ENCODE measurements around the gene TANC1.

The TANC1 gene

GRCh38 chr2:158953454-158953853 lies 15.0 kb upstream of the TANC1 start:
- H4K8ac ChIP-seq (ENCODE audit: low read depth, low read length), result no peak overlapping the region
- H2AFZ ChIP-seq (ENCODE audit: low read length), result no peak overlapping the region
- peaks cover 2 to 4% of the 10 kb centered on the region in 2 donors for H3K9me3 ChIP-seq (replicated peaks in 1 of 2; ENCODE audit: control insufficient read depth in 2 of 2, insufficient read depth in 1 of 2, low read depth in 1 of 2, low read length in 2 of 2)
- no peak overlapping the region for H3K27ac ChIP-seq (replicated peaks; ENCODE audit: low read length)
- no peak overlapping the region for H3K9ac ChIP-seq (ENCODE audit: low read depth, low read length, poor library complexity)
- no peak overlapping the region for H2BK15ac ChIP-seq (ENCODE audit: low read length)
- H3K4me2 ChIP-seq (ENCODE audit: insufficient read depth, low read length, poor library complexity, severe bottlenecking), result no peak overlapping the region
- no peak overlapping the region for H4K91ac ChIP-seq (ENCODE audit: low read depth, low read length, poor library complexity)
- H2AK5ac ChIP-seq (ENCODE audit: low read depth, low read length), result no peak overlapping the region
- H2BK5ac ChIP-seq (ENCODE audit: low read length), result no peak overlapping the region
- H3K27me3 ChIP-seq (ENCODE audit: control insufficient read depth in 3 of 3, insufficient read depth in 3 of 3, low read depth in 1 of 3, low read length in 3 of 3), result no peaks in the 10 kb centered on the region
- H2BK12ac ChIP-seq (ENCODE audit: low read length), result no peak overlapping the region
- no peak overlapping the region for H3K4me3 ChIP-seq (ENCODE audit: low read length in 2 of 2)
- no peaks in the 10 kb centered on the region for H3K79me1 ChIP-seq (ENCODE audit: low read depth, low read length)
- no peak overlapping the region for H3K23ac ChIP-seq (ENCODE audit: low read depth, low read length, poor library complexity)
- H3K4me1 ChIP-seq (ENCODE audit: control insufficient read depth in 2 of 2, insufficient read depth in 1 of 2, low read depth in 1 of 2, low read length in 2 of 2), result no peaks in the 10 kb centered on the region
- no peaks in the 10 kb centered on the region for H3K36me3 ChIP-seq (replicated peaks in 1 of 2; ENCODE audit: control insufficient read depth in 2 of 2, insufficient read depth in 2 of 2, low read length in 2 of 2)
- no peak overlapping the region for H3K18ac ChIP-seq (ENCODE audit: low read length)
- DNase-seq (ENCODE audit: low spot score), result no peak
- WGBS, 2 donors (ENCODE audit: extremely low coverage in 2 of 2, insufficient read length in 2 of 2, insufficient replicate concordance in 1 of 2), result no CpG with 5 or more reads among the region's 4 CpGs
- H3K4ac ChIP-seq (ENCODE audit: low read length), result no peak overlapping the region
- no peak overlapping the region for H2BK120ac ChIP-seq (ENCODE audit: low read depth, low read length)
- no peak overlapping the region for H3K14ac ChIP-seq (ENCODE audit: low read length)

GRCh38 chr2:158953926-158954763 lies 14.3 kb upstream of the TANC1 start:
- Histone ChIP-seq H3K4me3 (ENCODE audit: low read length in 2 of 2) (no peak overlapping the region), H3K36me3 (replicated peaks in 1 of 2; ENCODE audit: control insufficient read depth in 2 of 2, insufficient read depth in 2 of 2, low read length in 2 of 2) (no peaks in the 10 kb centered on the region), H3K9ac (ENCODE audit: low read depth, low read length, poor library complexity) (no peak overlapping the region), H4K8ac (ENCODE audit: low read depth, low read length) (no peak overlapping the region), H2BK5ac (ENCODE audit: low read length) (no peak overlapping the region), H3K14ac (ENCODE audit: low read length) (no peak overlapping the region), H3K4ac (ENCODE audit: low read length) (no peak overlapping the region), H3K18ac (ENCODE audit: low read length) (no peak overlapping the region), H2BK12ac (ENCODE audit: low read length) (no peak overlapping the region), H3K27ac (replicated peaks; ENCODE audit: low read length) (no peak overlapping the region), H2BK120ac (ENCODE audit: low read depth, low read length) (no peak overlapping the region), H3K4me1 (ENCODE audit: control insufficient read depth in 2 of 2, insufficient read depth in 1 of 2, low read depth in 1 of 2, low read length in 2 of 2) (no peaks in the 10 kb centered on the region), H3K9me3 (replicated peaks in 1 of 2; ENCODE audit: control insufficient read depth in 2 of 2, insufficient read depth in 1 of 2, low read depth in 1 of 2, low read length in 2 of 2) (peaks cover 2 to 4% of the 10 kb centered on the region in 2 donors), H4K91ac (ENCODE audit: low read depth, low read length, poor library complexity) (no peak overlapping the region), H3K4me2 (ENCODE audit: insufficient read depth, low read length, poor library complexity, severe bottlenecking) (no peak overlapping the region), H3K79me1 (ENCODE audit: low read depth, low read length) (no peaks in the 10 kb centered on the region), H3K23ac (ENCODE audit: low read depth, low read length, poor library complexity) (no peak overlapping the region), H2AFZ (ENCODE audit: low read length) (no peak overlapping the region), H2AK5ac (ENCODE audit: low read depth, low read length) (no peak overlapping the region), H2BK15ac (ENCODE audit: low read length) (no peak overlapping the region), H3K27me3 (ENCODE audit: control insufficient read depth in 3 of 3, insufficient read depth in 3 of 3, low read depth in 1 of 3, low read length in 3 of 3) (no peaks in the 10 kb centered on the region)
- WGBS, 2 donors (ENCODE audit: extremely low coverage in 2 of 2, insufficient read length in 2 of 2, insufficient replicate concordance in 1 of 2), result no CpG with 5 or more reads among the region's 5 CpGs
- no peak for DNase-seq (ENCODE audit: low spot score)

- H2BK12ac ChIP-seq (ENCODE audit: low read length), result no peak overlapping the region
- no peak overlapping the region for H3K4ac ChIP-seq (ENCODE audit: low read length)
- no peak overlapping the region for H4K8ac ChIP-seq (ENCODE audit: low read depth, low read length)
- DNase-seq (ENCODE audit: low spot score), result no peak
- H2BK120ac ChIP-seq (ENCODE audit: low read depth, low read length), result no peak overlapping the region
- no peak overlapping the region for H3K27ac ChIP-seq (replicated peaks; ENCODE audit: low read length)
- H2BK15ac ChIP-seq (ENCODE audit: low read length), result no peak overlapping the region
- no peak overlapping the region for H3K4me2 ChIP-seq (ENCODE audit: insufficient read depth, low read length, poor library complexity, severe bottlenecking)
- H3K4me3 ChIP-seq (ENCODE audit: low read length in 2 of 2), result no peak overlapping the region
- H3K9me3 ChIP-seq (replicated peaks in 1 of 2; ENCODE audit: control insufficient read depth in 2 of 2, insufficient read depth in 1 of 2, low read depth in 1 of 2, low read length in 2 of 2), result peaks cover 2 to 4% of the 10 kb centered on the region in 2 donors
- no peaks in the 10 kb centered on the region for H3K27me3 ChIP-seq (ENCODE audit: control insufficient read depth in 3 of 3, insufficient read depth in 3 of 3, low read depth in 1 of 3, low read length in 3 of 3)
- no peaks in the 10 kb centered on the region for H3K4me1 ChIP-seq (ENCODE audit: control insufficient read depth in 2 of 2, insufficient read depth in 1 of 2, low read depth in 1 of 2, low read length in 2 of 2)
- no peaks in the 10 kb centered on the region for H3K36me3 ChIP-seq (replicated peaks in 1 of 2; ENCODE audit: control insufficient read depth in 2 of 2, insufficient read depth in 2 of 2, low read length in 2 of 2)
- no peak overlapping the region for H3K9ac ChIP-seq (ENCODE audit: low read depth, low read length, poor library complexity)
- H3K14ac ChIP-seq (ENCODE audit: low read length), result no peak overlapping the region
- no peak overlapping the region for H2AK5ac ChIP-seq (ENCODE audit: low read depth, low read length)
- H2BK5ac ChIP-seq (ENCODE audit: low read length), result no peak overlapping the region
- no peaks in the 10 kb centered on the region for H3K79me1 ChIP-seq (ENCODE audit: low read depth, low read length)
- no peak overlapping the region for H3K23ac ChIP-seq (ENCODE audit: low read depth, low read length, poor library complexity)
- no peak overlapping the region for H4K91ac ChIP-seq (ENCODE audit: low read depth, low read length, poor library complexity)
- no peak overlapping the region for H3K18ac ChIP-seq (ENCODE audit: low read length)
- H2AFZ ChIP-seq (ENCODE audit: low read length), result peak overlapping the region; percentile 32
- WGBS, 2 donors (ENCODE audit: extremely low coverage in 2 of 2, insufficient read length in 2 of 2, insufficient replicate concordance in 1 of 2), result no CpG with 5 or more reads among the region's 2 CpGs
Observed at GRCh38 chr2:158955842-158956365, 12.5 kb upstream of the TANC1 start.

DNA sequence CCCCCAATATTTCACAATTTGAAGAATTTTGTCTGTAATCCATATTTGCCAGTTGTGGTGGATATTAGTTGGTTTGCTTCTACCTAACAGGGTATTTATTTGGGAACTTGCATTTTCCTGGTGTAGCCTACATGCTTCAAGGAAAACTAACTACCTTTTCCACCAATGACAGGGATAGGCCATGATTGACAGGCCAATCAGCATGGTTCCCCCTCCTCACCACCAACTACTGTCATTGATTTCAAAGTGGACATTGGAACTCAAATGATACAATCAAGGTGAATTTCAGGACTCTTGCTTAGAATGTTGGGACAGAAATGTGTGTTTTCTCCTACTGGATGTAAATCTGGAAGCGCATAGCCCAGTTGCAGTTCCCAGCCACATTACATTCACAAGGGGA lies 10.1 kb upstream of the TANC1 start:
- Histone ChIP-seq H2BK15ac (ENCODE audit: low read length) (no peak overlapping the region), H3K27me3 (ENCODE audit: control insufficient read depth in 3 of 3, insufficient read depth in 3 of 3, low read depth in 1 of 3, low read length in 3 of 3) (no peaks in the 10 kb centered on the region), H2AK5ac (ENCODE audit: low read depth, low read length) (no peak overlapping the region), H4K8ac (ENCODE audit: low read depth, low read length) (no peak overlapping the region), H4K91ac (ENCODE audit: low read depth, low read length, poor library complexity) (no peak overlapping the region), H3K23ac (ENCODE audit: low read depth, low read length, poor library complexity) (no peak overlapping the region), H3K4me1 (ENCODE audit: control insufficient read depth in 2 of 2, insufficient read depth in 1 of 2, low read depth in 1 of 2, low read length in 2 of 2) (no peaks in the 10 kb centered on the region), H3K9me3 (replicated peaks in 1 of 2; ENCODE audit: control insufficient read depth in 2 of 2, insufficient read depth in 1 of 2, low read depth in 1 of 2, low read length in 2 of 2) (peaks cover 0 to 4% of the 10 kb centered on the region in 2 donors), H3K18ac (ENCODE audit: low read length) (no peak overlapping the region), H3K79me1 (ENCODE audit: low read depth, low read length) (no peaks in the 10 kb centered on the region), H3K27ac (replicated peaks; ENCODE audit: low read length) (no peak overlapping the region), H2BK120ac (ENCODE audit: low read depth, low read length) (no peak overlapping the region), H3K36me3 (replicated peaks in 1 of 2; ENCODE audit: control insufficient read depth in 2 of 2, insufficient read depth in 2 of 2, low read length in 2 of 2) (no peaks in the 10 kb centered on the region), H3K4ac (ENCODE audit: low read length) (no peak overlapping the region), H3K4me2 (ENCODE audit: insufficient read depth, low read length, poor library complexity, severe bottlenecking) (no peak overlapping the region), H3K4me3 (ENCODE audit: low read length in 2 of 2) (no peak overlapping the region), H2BK5ac (ENCODE audit: low read length) (no peak overlapping the region), H3K14ac (ENCODE audit: low read length) (no peak overlapping the region), H3K9ac (ENCODE audit: low read depth, low read length, poor library complexity) (no peak overlapping the region), H2AFZ (ENCODE audit: low read length) (no peak overlapping the region), H2BK12ac (ENCODE audit: low read length) (no peak overlapping the region)
- no peak for DNase-seq (ENCODE audit: low spot score)
- WGBS, 2 donors (ENCODE audit: extremely low coverage in 2 of 2, insufficient read length in 2 of 2, insufficient replicate concordance in 1 of 2), result no CpG with 5 or more reads among the region's 1 CpG
